Panc1 (cell line): ENCODE data around the gene CHRM4. TPM values are rescaled to one million over a fixed set of nuclear protein-coding genes. Genes with fewer than 3 reads are reported as not detected.

Source experiments
- ATAC-seq: fragments of 200-7000 bp; cut with Tn5 transposase; 2 replicates; pipeline ENCODE4 v1.9.1; 2020; ENCODE audit warnings: mild to moderate bottlenecking, moderate library complexity
- BruUV-seq: library from RNA; stranded (reverse); fragments of 400-500 nt; replicated peaks from 2 replicates; lab custom pipeline; 2021; lab: Mats Ljungman, UMichigan
- CTCF ChIA-PET: fragments of 300-600 bp; sonication (Branson Sonifier 250); formaldehyde crosslinking; loops from one replicate; lab custom pipeline; 2022; ENCODE audit warnings: antibody characterized with exemption; lab: Charles Lee
- POLR2A ChIA-PET: fragments of 300-600 bp; sonication (Branson Sonifier 250); formaldehyde crosslinking; loops from one replicate; lab custom pipeline; 2022; ENCODE audit warnings: antibody characterized with exemption; lab: Charles Lee
- DNase-seq: peaks from one replicate; pipeline ENCODE4 v3.0.0-alpha.2; 2010; ENCODE audit warnings: low read depth, low spot score
- H3K27ac ChIP-seq: 2 replicates; pipeline ENCODE4 v1.5.1; 2011; ENCODE audit warnings: mild to moderate bottlenecking, low read length, inconsistent platforms
- H3K27me3 ChIP-seq: fragments of 200-500 bp; sonication (Bioruptor generic); 2 replicates; pipeline ENCODE4 v1.6.0; 2014; ENCODE audit warnings: low read length, inconsistent platforms; ENCODE audit not compliant: control insufficient read depth, insufficient read depth
- H3K36me3 ChIP-seq: fragments of 200-500 bp; sonication (Bioruptor generic); 2 replicates; pipeline ENCODE4 v1.5.1; 2014; ENCODE audit warnings: inconsistent platforms, mild to moderate bottlenecking, low read length, moderate library complexity; ENCODE audit not compliant: control insufficient read depth, insufficient read depth
- H3K4me1 ChIP-seq: 2 replicates; pipeline ENCODE4 v1.5.1; 2011; ENCODE audit warnings: inconsistent platforms, mild to moderate bottlenecking, low read length, moderate library complexity; ENCODE audit not compliant: control insufficient read depth, insufficient read depth
- H3K4me3 ChIP-seq, 2 experiments: 2 replicates each; pipeline ENCODE4 v1.5.1; 2011 to 2012; ENCODE audit warnings: low read depth in 2 of 2, low read length in 2 of 2, mild to moderate bottlenecking in 2 of 2, inconsistent platforms in 1 of 2, moderate library complexity in 1 of 2
- H3K9me3 ChIP-seq: fragments of 200-500 bp; sonication (Bioruptor generic); 2 replicates; pipeline ENCODE4 v1.5.1; 2014; ENCODE audit warnings: low read depth, mild to moderate bottlenecking, inconsistent platforms, low read length, moderate library complexity; ENCODE audit not compliant: control insufficient read depth, insufficient read depth
- CTCF ChIP-seq: fragments of 450-650 bp; IDR thresholded peaks from 2 replicates; pipeline ENCODE4 v1.5.1; 2017; ENCODE audit warnings: mild to moderate bottlenecking
- POLR2AphosphoS5 ChIP-seq: IDR thresholded peaks from 2 replicates; pipeline ENCODE4 v1.6.1; 2012; ENCODE audit warnings: mild to moderate bottlenecking, low read depth, low read length, moderate library complexity
- REST ChIP-seq, 2 experiments: IDR thresholded peaks; 2 replicates each; pipeline ENCODE4 v1.6.1; 2011 to 2012; ENCODE audit warnings: low read depth in 2 of 2, control low read depth in 1 of 2, low read length in 1 of 2, mild to moderate bottlenecking in 1 of 2, moderate library complexity in 1 of 2; ENCODE audit not compliant: insufficient read depth in 1 of 2
- SIN3A ChIP-seq: IDR thresholded peaks from 2 replicates; pipeline ENCODE4 v1.6.1; 2012; ENCODE audit warnings: low read depth, mild to moderate bottlenecking, low read length, moderate library complexity, borderline replicate concordance; ENCODE audit not compliant: insufficient read depth
- TCF7L2 ChIP-seq: IDR thresholded peaks from 2 replicates; pipeline ENCODE4 v1.6.1; 2011; ENCODE audit warnings: mild to moderate bottlenecking, low read depth, low read length, inconsistent platforms
- in situ Hi-C: cut with HindIII; loops from 2 replicates; pipeline ENCODE4 v1.10.0; 2016; ENCODE audit warnings: low sequenced_read_pairs, low pct_unique_long_range_greater_than_20kb
- intact Hi-C: fragments of 100-400 bp; cut with micrococcal nuclease; formaldehyde crosslinking; loops from one replicate; pipeline ENCODE4 v1.10.0; 2022; ENCODE audit not compliant: unreplicated experiment
- total RNA-seq: library from RNA; stranded (reverse); gene quantifications from one replicate; pipeline ENCODE4 v1.2.1, GENCODE V29; 2021; ENCODE audit not compliant: unreplicated experiment

The CHRM4 gene
- total RNA-seq, 1 experiment from 2014 or later: 3.1 TPM

- intact Hi-C loops: no loop called here
Observed at GRCh38 chr11:46375392-46376101, 16.0 kb downstream of the CHRM4 start.

DNA sequence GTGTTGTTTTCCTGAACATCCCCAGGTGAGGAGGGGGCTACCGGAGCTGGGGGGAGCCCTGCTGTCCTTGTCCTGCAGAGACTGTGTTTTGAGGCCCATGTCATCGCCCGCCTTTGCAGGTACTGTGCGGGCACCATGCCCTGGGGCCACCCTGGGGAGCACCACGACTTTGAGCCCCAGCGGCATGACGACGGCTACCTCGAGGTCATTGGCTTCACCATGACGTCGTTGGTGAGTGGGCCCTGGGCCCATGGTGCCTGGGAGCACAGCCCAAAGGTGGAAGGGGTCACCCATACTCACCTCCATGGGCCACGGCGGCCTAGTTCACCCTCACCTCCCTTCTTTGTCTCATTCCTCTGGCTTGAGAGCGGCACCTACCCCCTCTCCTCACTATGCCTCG is 16.8 kb downstream of the CHRM4 start:
- no TSS peak for BruUV-seq
- no peak for ATAC-seq
- H3K27me3 ChIP-seq: no peaks in the 10 kb centered on the region
- no peak overlapping the region for H3K27ac ChIP-seq
- H3K4me3 ChIP-seq: no peak overlapping the region
- H3K4me1 ChIP-seq: peaks cover 13% of the 10 kb centered on the region
- H3K9me3 ChIP-seq: no peaks in the 10 kb centered on the region
- in situ Hi-C loops (no loop called here), intact Hi-C loops (no loop called here)
- ChIA-PET POLR2A (no interaction called here), CTCF (no interaction called here)
- TF ChIP-seq TCF7L2 (no peak), CTCF (no peak), SIN3A (no peak), POLR2AphosphoS5 (no peak)
- no peak for DNase-seq
- H3K36me3 ChIP-seq: no peaks in the 10 kb centered on the region

More at GRCh38 chr11:46375392-46376101, 16.0 kb downstream of the CHRM4 start:
- DNase-seq: no peak
- POLR2A ChIA-PET: no interaction called here
- in situ Hi-C loops: no loop called here
- H3K27me3 ChIP-seq: no peaks in the 10 kb centered on the region
- no peaks in the 10 kb centered on the region for H3K36me3 ChIP-seq
- no peak overlapping the region for H3K4me3 ChIP-seq
- H3K4me1 ChIP-seq: peaks cover 13% of the 10 kb centered on the region
- ATAC-seq: no peak
- CTCF ChIA-PET: no interaction called here
- no peaks in the 10 kb centered on the region for H3K9me3 ChIP-seq
- H3K27ac ChIP-seq: no peak overlapping the region
- BruUV-seq: no TSS peak
- TF ChIP-seq REST (IDR thresholded peaks at IDR 0.05; ENCODE audit: insufficient read depth in 1 of 2, low read depth in 2 of 2, low read length in 1 of 2) (no peak), POLR2AphosphoS5 (no peak), SIN3A (no peak), CTCF (no peak), TCF7L2 (no peak)
